OCI-LY3 (cell line): Measurements from ENCODE around the gene ETF1.

Experiments used
- CTCF ChIP-seq: fragments of 200-600, 300-600 bp; sonication (generic); IDR thresholded peaks from 2 replicates; pipeline ENCODE4 v1.5.1; 2014; ENCODE audit warnings: antibody characterized with exemption, low read length, low read depth
- EZH2phosphoT487 ChIP-seq: fragments of 200-600 bp; shearing (Covaris generic); IDR thresholded peaks from 2 replicates; pipeline ENCODE4 v1.6.1; 2018; ENCODE audit warnings: antibody characterized with exemption, mixed run types, low read depth

- TF ChIP-seq CTCF = no peak
- TF ChIP-seq EZH2phosphoT487 = no peak
These were observed 3.2 kb downstream of the ETF1 start for GRCh38 chr5:138539791-138540190.
